H1 (cell line): ENCODE measurements around the gene ODF4. TPM values are rescaled to one million over a fixed set of nuclear protein-coding genes. Genes with fewer than 3 reads are reported as not detected.
A peak's percentile ranks its signal among the peaks of the same experiment; 100 is the strongest.

ENCODE experiments used
- CTCF ChIA-PET: fragments of 300-600 bp; sonication (Branson Sonifier 250); formaldehyde crosslinking; loops from one replicate; lab custom pipeline; 2021; ENCODE audit not compliant: partially characterized antibody; lab: Charles Lee
- POLR2A ChIA-PET: fragments of 300-600 bp; sonication (Branson Sonifier 250); formaldehyde crosslinking; loops from one replicate; lab custom pipeline; 2021; ENCODE audit warnings: inconsistent platforms; ENCODE audit not compliant: partially characterized antibody; lab: Charles Lee
- DNase-seq, 2 experiments: peaks; one replicate each; pipeline versions ENCODE4 v3.0.0 to v3.0.0-alpha.2; 2010 to 2022; ENCODE audit warnings: low spot score in 2 of 2, low read depth in 1 of 2, mixed read lengths in 1 of 2
- FAIRE-seq: peaks from 2 replicates; lab custom pipeline; 2011; peaks lifted over from hg19 to GRCh38; lab: Jason Lieb, UNC
- H2AFZ ChIP-seq: 2 replicates; pipeline ENCODE4 v1.8.1; 2012; ENCODE audit warnings: low read length, inconsistent platforms
- H2AK5ac ChIP-seq: 2 replicates; pipeline ENCODE4 v1.6.1; 2013; ENCODE audit warnings: low read depth, low read length
- H2BK120ac ChIP-seq: replicated peaks from 2 replicates; pipeline ENCODE3; 2013; ENCODE audit warnings: low read depth, low read length, inconsistent platforms
- H2BK12ac ChIP-seq: 2 replicates; pipeline ENCODE4 v1.6.1; 2013; ENCODE audit warnings: low read depth, low read length
- H2BK15ac ChIP-seq: 2 replicates; pipeline ENCODE4 v1.6.1; 2013; ENCODE audit warnings: low read length
- H2BK20ac ChIP-seq: 2 replicates; pipeline ENCODE4 v1.6.1; 2013; ENCODE audit warnings: low read length
- H2BK5ac ChIP-seq: 2 replicates; pipeline ENCODE4 v1.6.1; 2013; ENCODE audit warnings: low read depth, low read length
- H3K14ac ChIP-seq: 2 replicates; pipeline ENCODE4 v1.6.1; 2013; ENCODE audit warnings: inconsistent platforms; ENCODE audit not compliant: insufficient read length
- H3K18ac ChIP-seq: 2 replicates; pipeline ENCODE4 v1.6.1; 2013; ENCODE audit warnings: low read length; ENCODE audit errors: extremely low read depth
- H3K23ac ChIP-seq: 2 replicates; pipeline ENCODE4 v1.6.1; 2013; ENCODE audit warnings: inconsistent platforms; ENCODE audit not compliant: insufficient read length
- H3K23me2 ChIP-seq: 2 replicates; pipeline ENCODE4 v1.6.1; 2013; ENCODE audit warnings: low read depth, low read length
- H3K27ac ChIP-seq: 2 replicates; pipeline ENCODE4 v1.6.1; 2011; ENCODE audit warnings: low read depth, low read length, inconsistent platforms
- H3K27me3 ChIP-seq, 4 experiments: replicated peaks in 1 of 4; 1 replicate in 1 of 4; 2 replicates in 3 of 4; pipeline versions ENCODE4 v1.6.1 to v1.8.1; 2011 to 2013; ENCODE audit warnings: low read length in 3 of 4, mild to moderate bottlenecking in 3 of 4, inconsistent platforms in 2 of 4, mixed read lengths in 2 of 4, moderate library complexity in 1 of 4; ENCODE audit not compliant: control insufficient read depth in 3 of 4, insufficient read depth in 3 of 4; ENCODE audit errors: extremely low read depth in 1 of 4
- H3K36me3 ChIP-seq, 4 experiments: 2 replicates each; pipeline versions ENCODE4 v1.6.1 to v1.8.1; 2011 to 2013; ENCODE audit warnings: mild to moderate bottlenecking in 4 of 4, low read length in 3 of 4, moderate library complexity in 2 of 4, control low read depth in 1 of 4, inconsistent platforms in 1 of 4; ENCODE audit not compliant: insufficient read depth in 4 of 4, control insufficient read depth in 2 of 4
- H3K4ac ChIP-seq: replicated peaks from 2 replicates; pipeline ENCODE3; 2013; ENCODE audit warnings: low read length, low read depth, mixed read lengths, inconsistent platforms; ENCODE audit not compliant: insufficient read length
- H3K4me1 ChIP-seq, 4 experiments: replicated peaks in 1 of 4; 1 replicate in 1 of 4; 2 replicates in 3 of 4; pipeline versions ENCODE4 v1.6.1 to v1.8.1; 2011 to 2013; ENCODE audit warnings: low read length in 3 of 4, inconsistent platforms in 2 of 4, mixed read lengths in 1 of 4; ENCODE audit not compliant: insufficient read depth in 4 of 4, control insufficient read depth in 3 of 4
- H3K4me2 ChIP-seq, 2 experiments: 2 replicates each; pipeline versions ENCODE4 v1.6.1 to v1.8.1; 2011 to 2013; ENCODE audit warnings: low read depth in 2 of 2, low read length in 2 of 2, control low read depth in 1 of 2, inconsistent platforms in 1 of 2, mild to moderate bottlenecking in 1 of 2; ENCODE audit not compliant: insufficient read depth in 1 of 2
- H3K4me3 ChIP-seq, 4 experiments: fragments of 200-600, 300-600 bp in 1 of 4; sonication (generic), shearing (Covaris generic), sonication (Bioruptor Twin) in 1 of 4; 2 replicates each; pipeline versions ENCODE4 v1.5.1 to v1.8.1; 2011 to 2016; ENCODE audit warnings: low read length in 4 of 4, low read depth in 3 of 4, control low read depth in 2 of 4, inconsistent platforms in 2 of 4, mild to moderate bottlenecking in 2 of 4, mixed read lengths in 1 of 4, moderate library complexity in 1 of 4; ENCODE audit not compliant: insufficient read depth in 2 of 4; ENCODE audit errors: extremely low read depth in 1 of 4
- H3K56ac ChIP-seq: replicated peaks from 2 replicates; pipeline ENCODE3; 2013; ENCODE audit warnings: low read depth, mild to moderate bottlenecking, mixed read lengths, low read length, inconsistent platforms; ENCODE audit not compliant: insufficient read length
- H3K79me1 ChIP-seq: 2 replicates; pipeline ENCODE4 v1.6.1; 2013; ENCODE audit warnings: low read depth, low read length, control low read depth
- H3K79me2 ChIP-seq, 2 experiments: 2 replicates each; pipeline versions ENCODE4 v1.6.1 to v1.8.1; 2012 to 2013; ENCODE audit warnings: low read length in 2 of 2, mild to moderate bottlenecking in 2 of 2, inconsistent platforms in 1 of 2; ENCODE audit not compliant: insufficient read depth in 2 of 2, control insufficient read depth in 1 of 2
- H3K9ac ChIP-seq, 4 experiments: replicated peaks in 1 of 4; 1 replicate in 1 of 4; 2 replicates in 3 of 4; pipeline versions ENCODE4 v1.6.1 to v1.8.1; 2011 to 2013; ENCODE audit warnings: low read depth in 3 of 4, low read length in 3 of 4, control low read depth in 2 of 4, mild to moderate bottlenecking in 2 of 4, moderate library complexity in 2 of 4, inconsistent platforms in 1 of 4; ENCODE audit errors: extremely low read depth in 1 of 4
- H3K9me3 ChIP-seq, 2 experiments: 2 replicates each; pipeline versions ENCODE4 v1.6.1 to v1.8.1; 2012 to 2013; ENCODE audit warnings: mild to moderate bottlenecking in 2 of 2, moderate library complexity in 2 of 2, control low read depth in 1 of 2, inconsistent platforms in 1 of 2, low read depth in 1 of 2, low read length in 1 of 2, mixed read lengths in 1 of 2; ENCODE audit not compliant: insufficient read depth in 2 of 2
- H4K20me1 ChIP-seq, 2 experiments: replicated peaks in 1 of 2; 2 replicates each; pipeline versions ENCODE3 to v1.8.1; 2011 to 2013; ENCODE audit warnings: inconsistent platforms in 2 of 2, low read length in 2 of 2, mild to moderate bottlenecking in 1 of 2; ENCODE audit not compliant: insufficient read depth in 2 of 2, control insufficient read depth in 1 of 2
- H4K5ac ChIP-seq: 2 replicates; pipeline ENCODE4 v1.6.1; 2013; ENCODE audit warnings: low read length, low read depth, mixed read lengths, inconsistent platforms; ENCODE audit not compliant: insufficient read length
- H4K8ac ChIP-seq: 2 replicates; pipeline ENCODE4 v1.8.0; 2013; ENCODE audit warnings: mild to moderate bottlenecking, moderate library complexity, low read length, inconsistent platforms; ENCODE audit not compliant: insufficient read depth; ENCODE audit errors: extremely low read depth
- H4K91ac ChIP-seq: replicated peaks from 2 replicates; pipeline ENCODE3; 2013; ENCODE audit warnings: low read length, mixed read lengths, inconsistent platforms; ENCODE audit not compliant: insufficient read length
- CBX5 ChIP-seq: fragments of 300-800, 300-1000 bp; sonication (generic); IDR thresholded peaks from 2 replicates; pipeline ENCODE4 v1.7.1; 2016; ENCODE audit warnings: antibody characterized with exemption, low read length, low read depth
- CTBP2 ChIP-seq: IDR thresholded peaks from 2 replicates; pipeline ENCODE4 v1.7.0; 2011; ENCODE audit warnings: borderline replicate concordance, mild to moderate bottlenecking, moderate library complexity, mixed read lengths, low read length; ENCODE audit not compliant: insufficient read depth, insufficient read length
- EGR1 ChIP-seq: IDR thresholded peaks from 2 replicates; pipeline ENCODE4 v1.6.1; 2011; ENCODE audit warnings: low read depth, low read length, borderline replicate concordance
- EZH2 ChIP-seq: fragments of 200-600 bp; sonication (generic); IDR thresholded peaks from 2 replicates; pipeline ENCODE4 v1.7.1; 2012; ENCODE audit warnings: low read depth, mild to moderate bottlenecking, moderate library complexity, low read length, inconsistent platforms; ENCODE audit not compliant: severe bottlenecking
- HDAC2 ChIP-seq, 2 experiments: fragments of 300-600 bp in 1 of 2; sonication (generic) in 1 of 2; IDR thresholded peaks; 2 replicates each; pipeline ENCODE4 v1.6.1; 2011 to 2012; ENCODE audit warnings: low read depth in 2 of 2, low read length in 2 of 2, mild to moderate bottlenecking in 2 of 2, moderate library complexity in 2 of 2, borderline replicate concordance in 1 of 2, inconsistent platforms in 1 of 2
- JUN ChIP-seq: IDR thresholded peaks from 2 replicates; pipeline ENCODE4 v1.6.1; 2011; ENCODE audit warnings: low read depth, mild to moderate bottlenecking, improper control_type of control experiment, low read length
- JUND ChIP-seq: IDR thresholded peaks from 2 replicates; pipeline ENCODE4 v1.6.1; 2011; ENCODE audit warnings: mild to moderate bottlenecking, improper control_type of control experiment, low read length
- KDM5A ChIP-seq: fragments of 200-600 bp; IDR thresholded peaks from 2 replicates; pipeline ENCODE4 v1.7.1; 2012; ENCODE audit warnings: mild to moderate bottlenecking, low read length, inconsistent platforms, mixed read lengths
- SIX5 ChIP-seq: IDR thresholded peaks from 2 replicates; pipeline ENCODE4 v1.6.1; 2011; ENCODE audit warnings: mild to moderate bottlenecking, low read depth, low read length
- SRF ChIP-seq: IDR thresholded peaks from 2 replicates; pipeline ENCODE4 v1.6.1; 2011; ENCODE audit warnings: mild to moderate bottlenecking, low read depth, low read length, moderate library complexity
- YY1 ChIP-seq: IDR thresholded peaks from 2 replicates; pipeline ENCODE4 v1.6.1; 2011; ENCODE audit warnings: low read depth, mild to moderate bottlenecking, low read length
- WGBS, 2 experiments: shearing (Covaris generic) in 1 of 2; methylation state at CpG; one replicate each; pipeline versions ENCODE4 v1.1.6 to v1.1.7; 2013 to 2015; ENCODE audit warnings: low lambda C conversion rate in 2 of 2, mixed read lengths in 2 of 2, inconsistent platforms in 1 of 2, low coverage in 1 of 2, missing lambda C conversion rate in 1 of 2; ENCODE audit not compliant: insufficient replicate concordance in 2 of 2, insufficient coverage in 1 of 2, insufficient read length in 1 of 2; ENCODE audit errors: extremely low coverage in 1 of 2, missing lambda C conversion rate in 1 of 2; 5-methylcytosine and 5-hydroxymethylcytosine counted together
- polyA plus RNA-seq, 7 experiments: library from polyadenylated mRNA; depleted of rRNA in 3 of 7; stranded (reverse) in 5 of 7; unstranded in 2 of 7; fragments of >200 nt in 5 of 7; fragments of 200-250 nt in 2 of 7; gene quantifications; 1 replicate in 5 of 7; 2 replicates in 1 of 7; 4 replicates in 1 of 7; pipeline versions ENCODE4 v1.2.1 to v1.2.3, GENCODE V29; 2011 to 2013; ENCODE audit warnings: missing spikeins in 2 of 7, mixed read lengths in 2 of 7
- total RNA-seq: library from RNA; stranded (reverse); fragmentation: NEBNext Ultra II Directional; extraction: Animal tissue kit (Norgen Biotek cat#: 25700); gene quantifications from 2 replicates; pipeline ENCODE4 v1.2.1, GENCODE V29; 2021
- TF ChIP-seq, protein P1 (sequence below): IDR thresholded peaks from 2 replicates; pipeline ENCODE4 v1.6.1; 2012; ENCODE audit warnings: inconsistent platforms

Gene ODF4
- total and polyA plus RNA-seq, 2 of the 8 experiments (the other 6 are each of a cell fraction or from before 2014, with no cell fraction given): not detected

DNA sequence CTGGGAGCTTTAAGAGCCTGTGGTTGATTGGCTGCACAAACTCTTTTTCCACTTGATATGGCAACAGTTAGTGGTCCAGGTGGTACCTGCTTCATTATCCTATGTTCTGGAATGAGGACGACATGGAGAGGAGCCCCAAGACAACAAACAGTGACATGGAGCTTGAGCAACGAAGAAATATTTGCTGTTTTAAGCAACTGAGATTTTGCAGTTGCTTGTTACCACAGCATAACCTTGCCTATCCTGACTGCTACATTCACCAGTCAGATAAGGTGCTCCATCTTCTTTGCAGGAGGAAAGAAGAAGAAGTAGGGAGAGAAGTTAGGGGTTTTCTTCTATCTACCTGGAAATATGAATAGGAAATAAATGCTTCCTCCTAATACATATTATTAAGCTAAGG, 7.5 kb upstream of the ODF4 start:
- Histone ChIP-seq H3K79me2 (no peaks in the 10 kb centered on the region), H3K4me1 (peaks cover 0 to 3% (median 2%) of the 10 kb centered on the region in 4 experiments; a peak in 4 of 7 replicates), H3K18ac (no peak overlapping the region), H2AFZ (no peak overlapping the region), H3K4me3 (no peak overlapping the region), H3K27me3 (peaks cover under 1 to 11% (median 8%) of the 10 kb centered on the region in 4 experiments; a peak in 6 of 7 replicates), H3K4me2 (no peak overlapping the region), H3K27ac (no peak overlapping the region), H4K8ac (peak overlapping the region; percentile 2; the same call in 1 of the 2 replicates), H2BK15ac (no peak overlapping the region), H2BK12ac (no peak overlapping the region), H4K91ac (no peak overlapping the region), H2AK5ac (no peak overlapping the region), H3K14ac (no peak overlapping the region), H3K4ac (no peak overlapping the region), H3K9ac (no peak overlapping the region), H2BK5ac (no peak overlapping the region), H3K23me2 (peaks cover 3% of the 10 kb centered on the region; the same call in 1 of the 2 replicates), H3K36me3 (no peaks in the 10 kb centered on the region), H3K79me1 (no peaks in the 10 kb centered on the region), H2BK20ac (no peak overlapping the region), H4K20me1 (no peaks in the 10 kb centered on the region), H3K23ac (no peak overlapping the region), H2BK120ac (no peak overlapping the region), H3K9me3 (no peaks in the 10 kb centered on the region), H3K56ac (no peak overlapping the region), H4K5ac (no peak overlapping the region)
- POLR2A ChIA-PET: interaction anchor here (1.3 to 1.7 kb wide), 3 partner anchors 9 to 44 kb away, joined by 4 to 5 read pairs (median 5); partner anchors contain the start of gene KRABD2
- WGBS, 2 experiments: 87% methylated on average over 2 of the region's 2 CpGs; no CpG with 5 or more reads in 1 of the 2 experiments
- FAIRE-seq (no peak), DNase-seq (no peak)
- CTCF ChIA-PET: interaction anchor here (1.0 to 1.4 kb wide), 3 partner anchors 13 to 29 kb away, joined by 3 to 5 read pairs (median 4); no protein-coding TSS in a partner anchor
- TF ChIP-seq YY1 (no peak), EZH2 (no peak), JUND (no peak), EGR1 (no peak), SRF (no peak), HDAC2 (IDR thresholded peaks at IDR 0.05; ENCODE audit: borderline replicate concordance in 1 of 2, low read depth in 2 of 2, low read length in 2 of 2) (no peak), KDM5A (no peak), SIX5 (no peak), JUN (no peak), CTBP2 (no peak), CBX5 (no peak)
- TF ChIP-seq, protein P1, sequence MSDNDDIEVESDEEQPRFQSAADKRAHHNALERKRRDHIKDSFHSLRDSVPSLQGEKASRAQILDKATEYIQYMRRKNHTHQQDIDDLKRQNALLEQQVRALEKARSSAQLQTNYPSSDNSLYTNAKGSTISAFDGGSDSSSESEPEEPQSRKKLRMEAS: no peak
